HEK293T (cell line): ENCODE measurements around the gene DHDH.
"Not testable (repeated sequence)": the region's sequence is repeated elsewhere in the genome, so short reads cannot be mapped to it uniquely, and the experiment has no call there.

ENCODE experiments used
- CTCF ChIA-PET: fragments of 350-600 bp; formaldehyde crosslinking; extraction: SDS; loops from one replicate; lab custom pipeline; 2021; ENCODE audit warnings: antibody characterized with exemption, inconsistent platforms; lab: Yijun Ruan, JAX
- POLR2A ChIA-PET: fragments of 350-600 bp; formaldehyde crosslinking; extraction: SDS; loops from one replicate; lab custom pipeline; 2020; ENCODE audit warnings: antibody characterized with exemption, inconsistent platforms; lab: Yijun Ruan, JAX
- DNase-seq: peaks from one replicate; pipeline ENCODE4 v3.0.0; 2012; ENCODE audit warnings: mixed read lengths; ENCODE audit errors: extremely low spot score
- ARNT ChIP-seq: fragments of 450-650 bp; IDR thresholded peaks from 2 replicates; pipeline ENCODE4 v1.6.1; 2017; ENCODE audit warnings: mild to moderate bottlenecking
- BHLHE40 ChIP-seq: fragments of 450-650 bp; IDR thresholded peaks from 2 replicates; pipeline ENCODE4 v1.6.1; 2016; ENCODE audit warnings: mild to moderate bottlenecking, moderate library complexity, borderline replicate concordance
- CTBP1 ChIP-seq: fragments of 450-650 bp; IDR thresholded peaks from 2 replicates; pipeline ENCODE4 v1.6.1; 2016; ENCODE audit warnings: borderline replicate concordance
- ELF4 ChIP-seq: fragments of 450-650 bp; IDR thresholded peaks from 2 replicates; pipeline ENCODE4 v1.6.1; 2017; ENCODE audit warnings: antibody characterized with exemption
- FOXA1 ChIP-seq: fragments of 450-650 bp; IDR thresholded peaks from 2 replicates; pipeline ENCODE4 v1.6.1; 2016; ENCODE audit warnings: mild to moderate bottlenecking
- FOXK2 ChIP-seq: fragments of 450-650 bp; IDR thresholded peaks from 2 replicates; pipeline ENCODE4 v1.6.1; 2016; ENCODE audit warnings: mild to moderate bottlenecking
- FOXM1 ChIP-seq: fragments of 450-650 bp; IDR thresholded peaks from 2 replicates; pipeline ENCODE4 v1.6.1; 2017; ENCODE audit warnings: mild to moderate bottlenecking, borderline replicate concordance
- HDGF ChIP-seq: fragments of 450-650 bp; IDR thresholded peaks from 2 replicates; pipeline ENCODE4 v1.6.1; 2017; ENCODE audit warnings: antibody characterized with exemption, borderline replicate concordance
- L3MBTL2 ChIP-seq: fragments of 450-650 bp; conservative IDR thresholded peaks from 2 replicates; pipeline ENCODE4 v1.6.1; 2016; ENCODE audit warnings: mild to moderate bottlenecking
- LEF1 ChIP-seq: fragments of 450-650 bp; IDR thresholded peaks from 2 replicates; pipeline ENCODE4 v1.6.1; 2017; ENCODE audit warnings: mild to moderate bottlenecking, borderline replicate concordance
- NFRKB ChIP-seq: fragments of 450-650 bp; IDR thresholded peaks from 2 replicates; pipeline ENCODE4 v1.6.1; 2016; ENCODE audit warnings: mild to moderate bottlenecking, moderate library complexity
- PKNOX1 ChIP-seq: fragments of 450-650 bp; IDR thresholded peaks from 2 replicates; pipeline ENCODE4 v1.6.1; 2016
- SP1 ChIP-seq: fragments of 450-650 bp; IDR thresholded peaks from 2 replicates; pipeline ENCODE4 v1.6.1; 2017
- SUZ12 ChIP-seq: fragments of 450-650 bp; IDR thresholded peaks from 2 replicates; pipeline ENCODE4 v1.6.1; 2016; ENCODE audit warnings: mild to moderate bottlenecking
- TARDBP ChIP-seq: fragments of 450-650 bp; IDR thresholded peaks from 2 replicates; pipeline ENCODE4 v1.6.1; 2016
- ZNF384 ChIP-seq: fragments of 450-650 bp; IDR thresholded peaks from 2 replicates; pipeline ENCODE4 v1.6.1; 2016

The DHDH gene

DNA sequence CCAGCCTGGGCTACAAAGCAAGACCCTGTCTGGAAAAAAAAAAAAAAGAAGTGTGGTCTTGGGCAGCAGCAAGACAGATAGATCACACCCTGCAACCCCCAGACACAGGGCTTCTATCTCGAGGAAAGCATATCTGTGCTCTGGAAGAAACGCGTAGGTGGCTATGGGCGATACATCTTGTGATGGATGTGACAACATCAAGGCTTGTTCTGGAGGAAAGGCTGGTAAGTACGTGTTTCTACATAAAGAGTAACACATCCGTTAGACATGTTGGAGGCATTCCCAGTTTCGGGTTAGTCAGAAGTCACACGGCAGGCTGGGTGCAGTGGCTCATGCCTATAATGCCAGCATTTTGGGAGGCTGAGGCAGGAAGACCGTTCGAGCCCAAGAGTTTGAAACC lies 6.6 kb upstream of the DHDH start:
- no peak for DNase-seq
- ChIA-PET CTCF (no interaction called here), POLR2A (no interaction called here)
- TF ChIP-seq ZNF384 (no peak), LEF1 (no peak), CTBP1 (no peak), L3MBTL2 (no peak), FOXM1 (no peak), FOXA1 (no peak), SP1 (no peak), HDGF (no peak), PKNOX1 (no peak), BHLHE40 (no peak), NFRKB (no peak), SUZ12 (no peak), FOXK2 (no peak), ELF4 (no peak), TARDBP (no peak)

- POLR2A ChIA-PET, DNase-seq, CTCF ChIA-PET: not testable (repeated sequence)
Observed at GRCh38 chr19:48927692-48928091, 5.8 kb upstream of the DHDH start.

- TF ChIP-seq HDGF (no peak), LEF1 (no peak), ELF4 (no peak), PKNOX1 (no peak), L3MBTL2 (no peak), TARDBP (no peak), ARNT (no peak), NFRKB (no peak), FOXA1 (no peak), FOXM1 (no peak)
Observed at GRCh38 chr19:48928164-48929025, 5.1 kb upstream of the DHDH start.

GRCh38 chr19:48934837-48935236 lies 1.3 kb downstream of the DHDH start:
- TF ChIP-seq NFRKB (no peak), FOXK2 (no peak)
- DNase-seq = no peak
- ChIA-PET CTCF (interaction anchor here (0.6 kb wide), 1 partner anchor 57 kb away, joined by 3 read pairs; no protein-coding TSS in a partner anchor), POLR2A (interaction anchor here (0.8 kb wide), 1 partner anchor 20 kb away, joined by 3 read pairs; the partner anchor contains the start of gene BAX)

More at GRCh38 chr19:48928164-48929025, 5.1 kb upstream of the DHDH start:
- CTCF ChIA-PET = no interaction called here
- POLR2A ChIA-PET = no interaction called here
- no peak for DNase-seq

DNA sequence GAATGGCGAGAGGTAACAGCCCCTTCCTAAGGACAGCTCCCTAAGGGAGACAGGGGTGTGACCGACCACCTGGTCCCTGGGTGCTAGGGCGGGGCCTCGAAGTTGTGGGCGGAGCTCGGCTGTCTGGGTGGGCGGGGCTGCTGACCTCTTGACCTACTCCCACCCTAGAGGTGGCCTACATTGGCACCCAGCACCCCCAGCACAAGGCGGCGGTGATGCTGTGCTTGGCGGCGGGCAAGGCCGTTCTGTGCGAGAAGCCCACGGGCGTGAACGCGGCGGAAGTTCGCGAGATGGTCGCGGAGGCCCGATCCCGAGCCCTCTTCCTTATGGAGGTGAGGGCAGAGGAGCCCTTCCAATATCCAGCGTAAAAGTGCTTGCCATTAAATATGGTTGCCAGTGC lies 2.4 kb downstream of the DHDH start:
- ChIA-PET CTCF (no interaction called here), POLR2A (interaction anchor here (0.8 kb wide), 1 partner anchor 19 kb away, joined by 3 read pairs; the partner anchor contains the start of gene BAX)
- DNase-seq = no peak
- no peak for TF ChIP-seq TARDBP
- TF ChIP-seq ARNT = no peak
- no peak for TF ChIP-seq HDGF
- TF ChIP-seq CTBP1 = no peak
- no peak for TF ChIP-seq L3MBTL2
- TF ChIP-seq NFRKB = no peak
- TF ChIP-seq SP1 = no peak
- no peak for TF ChIP-seq LEF1
- TF ChIP-seq SUZ12 = no peak
- no peak for TF ChIP-seq ZNF384
- TF ChIP-seq FOXA1 = no peak
- no peak for TF ChIP-seq ELF4
- TF ChIP-seq FOXM1 = no peak
- TF ChIP-seq PKNOX1 = no peak
- no peak for TF ChIP-seq FOXK2
- no peak for TF ChIP-seq BHLHE40

- POLR2A ChIA-PET = no interaction called here
- TF ChIP-seq FOXK2 (no peak), TARDBP (no peak), FOXM1 (no peak), LEF1 (no peak), SP1 (no peak), ZNF384 (no peak), NFRKB (no peak)
- no peak for DNase-seq
- CTCF ChIA-PET = no interaction called here
Observed at GRCh38 chr19:48938256-48938655, 4.8 kb downstream of the DHDH start.

DNA sequence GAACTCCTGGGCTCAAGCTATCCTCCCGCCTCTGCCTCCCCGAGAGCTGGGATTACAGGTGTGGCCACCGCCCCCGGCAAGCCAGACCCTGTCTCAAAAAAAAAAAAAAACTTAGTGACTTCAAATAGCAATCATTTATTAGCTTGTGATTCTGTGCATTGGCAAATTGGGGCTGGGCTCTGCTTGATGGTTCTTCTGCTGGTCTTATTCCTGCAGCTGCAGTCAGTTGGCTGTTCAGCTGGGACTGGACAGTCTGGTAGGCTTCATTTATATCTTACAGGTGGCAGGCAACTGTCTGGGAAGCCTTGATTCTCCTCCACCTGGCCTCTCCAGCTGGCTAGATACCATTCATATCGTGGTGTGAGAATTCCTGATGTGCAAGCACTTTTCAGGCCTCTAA lies 7.4 kb downstream of the DHDH start:
- POLR2A ChIA-PET = interaction anchor here (0.9 kb wide), 1 partner anchor 14 kb away, joined by 3 read pairs; the partner anchor contains the start of gene BAX
- TF ChIP-seq PKNOX1 (no peak), NFRKB (no peak), TARDBP (no peak), SP1 (no peak), FOXM1 (no peak), BHLHE40 (no peak), HDGF (no peak)
- CTCF ChIA-PET = no interaction called here
- DNase-seq = no peak
